GM21717 (cell line): ENCODE results near the gene COMMD3.

ENCODE experiments used
- ATAC-seq: cut with Tn5 transposase; IDR thresholded peaks from one replicate; pipeline ENCODE4 v1.9.1; 2021; ENCODE audit warnings: mild to moderate bottlenecking, moderate library complexity; ENCODE audit not compliant: unreplicated experiment

COMMD3 gene

GRCh38 chr10:22319547-22319979 lies 3.4 kb downstream of the COMMD3 start:
- ATAC-seq, result no peak

- no peak for ATAC-seq
Observed at GRCh38 chr10:22319980-22320558, 3.9 kb downstream of the COMMD3 start.

GRCh38 chr10:22320591-22321155 lies 4.5 kb downstream of the COMMD3 start, which contains the start of gene BMI1:
TSS of gene BMI1 (plus strand) at chr10:22321099. CDS start at chr10:22326450, 5,351 bp downstream.
- ATAC-seq, result peak; percentile 14

- no peak for ATAC-seq
Observed at GRCh38 chr10:22321156-22321923, 5.2 kb downstream of the COMMD3 start.

- no peak for ATAC-seq
Observed at GRCh38 chr10:22321924-22322640, 5.9 kb downstream of the COMMD3 start.

GRCh38 chr10:22322641-22323160 lies 6.5 kb downstream of the COMMD3 start:
- ATAC-seq, result no peak

- ATAC-seq, result no peak
Observed at GRCh38 chr10:22323538-22324305, 7.5 kb downstream of the COMMD3 start.

- ATAC-seq, result no peak
Observed at GRCh38 chr10:22324413-22324812, 8.2 kb downstream of the COMMD3 start.

GRCh38 chr10:22324893-22325271 lies 8.7 kb downstream of the COMMD3 start:
- ATAC-seq, result no peak

- peak; percentile 41 for ATAC-seq
Observed at GRCh38 chr10:22325272-22326144, 9.3 kb downstream of the COMMD3 start.

- no peak for ATAC-seq
Observed at GRCh38 chr10:22326145-22326702, 10.0 kb downstream of the COMMD3 start.

- no peak for ATAC-seq
Observed at GRCh38 chr10:22329150-22329549, 13.0 kb downstream of the COMMD3 start.

- no peak for ATAC-seq
Observed at GRCh38 chr10:22332116-22332692, 16.0 kb downstream of the COMMD3 start.

- ATAC-seq, result no peak
Observed at GRCh38 chr10:22333167-22333974, 17.2 kb downstream of the COMMD3 start.

- ATAC-seq, result no peak
Observed at GRCh38 chr10:22333975-22334282, 17.7 kb downstream of the COMMD3 start.

- no peak for ATAC-seq
Observed at GRCh38 chr10:22334414-22335172, 18.4 kb downstream of the COMMD3 start.

- ATAC-seq, result peak; percentile 47
Observed at GRCh38 chr10:22335173-22335933, 19.2 kb downstream of the COMMD3 start.
